DOHH2 (cell line): Measurements from ENCODE around the gene MRPL54.

Source experiments
- H3F3A ChIP-seq: fragments of 200-600 bp; sonication (generic), shearing (Covaris generic); 2 replicates; pipeline ENCODE4 v1.6.0; 2016; ENCODE audit warnings: antibody characterized with exemption, mild to moderate bottlenecking; ENCODE audit not compliant: control insufficient read depth, insufficient read depth
- H3K27ac ChIP-seq: fragments of 200-600 bp; sonication (generic); 2 replicates; pipeline ENCODE4 v1.5.1; 2014; ENCODE audit warnings: low read depth, mild to moderate bottlenecking, low read length, moderate library complexity
- H3K27me3 ChIP-seq: fragments of 200-600 bp; sonication (generic); 2 replicates; pipeline ENCODE4 v1.6.1; 2014; ENCODE audit warnings: mild to moderate bottlenecking, low read length, mixed read lengths; ENCODE audit not compliant: control insufficient read depth
- H3K36me3 ChIP-seq: fragments of 200-600 bp; sonication (generic); 2 replicates; pipeline ENCODE4 v1.6.1; 2014; ENCODE audit warnings: mild to moderate bottlenecking, low read length, moderate library complexity, mixed read lengths; ENCODE audit not compliant: control insufficient read depth
- H3K4me1 ChIP-seq: fragments of 200-600 bp; sonication (generic); 2 replicates; pipeline ENCODE4 v1.6.1; 2014; ENCODE audit warnings: mild to moderate bottlenecking, low read length, mixed read lengths; ENCODE audit not compliant: control insufficient read depth
- H3K4me2 ChIP-seq: fragments of 200-600 bp; sonication (generic); 2 replicates; pipeline ENCODE4 v1.6.0; 2014; ENCODE audit warnings: mild to moderate bottlenecking, low read length, moderate library complexity
- H3K4me3 ChIP-seq: fragments of 200-600 bp; sonication (generic); 2 replicates; pipeline ENCODE4 v1.5.1; 2014; ENCODE audit warnings: mild to moderate bottlenecking, low read length, mixed read lengths
- H3K79me2 ChIP-seq: fragments of 200-600 bp; sonication (generic); 2 replicates; pipeline ENCODE4 v1.6.1; 2014; ENCODE audit warnings: mild to moderate bottlenecking, low read length, mixed read lengths; ENCODE audit not compliant: control insufficient read depth
- H3K9me2 ChIP-seq: fragments of 200-600 bp; sonication (generic); replicated peaks from 2 replicates; pipeline ENCODE4 v1.6.1; 2014; ENCODE audit warnings: mild to moderate bottlenecking, low read length, mixed read lengths; ENCODE audit not compliant: control insufficient read depth
- H3K9me3 ChIP-seq: fragments of 200-600 bp; sonication (generic); 2 replicates; pipeline ENCODE4 v1.6.1; 2014; ENCODE audit warnings: antibody characterized with exemption, low read length, mixed read lengths; ENCODE audit not compliant: control insufficient read depth, insufficient read depth
- H4K20me1 ChIP-seq: fragments of 200-600 bp; sonication (generic); 2 replicates; pipeline ENCODE4 v1.6.0; 2014; ENCODE audit warnings: low read depth, mild to moderate bottlenecking, antibody characterized with exemption, low read length, moderate library complexity; ENCODE audit not compliant: control insufficient read depth, insufficient read depth
- CTCF ChIP-seq: fragments of 200-600 bp; sonication (generic); IDR thresholded peaks from one replicate; pipeline ENCODE4 v1.5.1; 2014; ENCODE audit warnings: antibody characterized with exemption, mild to moderate bottlenecking, low read depth, low read length; ENCODE audit not compliant: poor library complexity, severe bottlenecking
- EZH2phosphoT487 ChIP-seq: fragments of 200-600 bp; sonication (generic); IDR thresholded peaks from 2 replicates; pipeline ENCODE4 v1.6.1; 2017; ENCODE audit warnings: borderline replicate concordance, mild to moderate bottlenecking, antibody characterized with exemption, low read length, moderate library complexity, mixed read lengths

The MRPL54 gene

GRCh38 chr19:3782330-3782729 lies 19.8 kb downstream of the MRPL54 start:
- H4K20me1 ChIP-seq: no peaks in the 10 kb centered on the region; the same call in 1 of the 2 replicates
- no peaks in the 10 kb centered on the region for H3K4me1 ChIP-seq
- no peaks in the 10 kb centered on the region for H3K9me2 ChIP-seq
- no peak for TF ChIP-seq EZH2phosphoT487
- TF ChIP-seq CTCF: no peak
- no peaks in the 10 kb centered on the region for H3K36me3 ChIP-seq
- no peak overlapping the region for H3K4me2 ChIP-seq
- no peak overlapping the region for H3K27ac ChIP-seq
- H3K9me3 ChIP-seq: peaks cover 18% of the 10 kb centered on the region; the same call in 1 of the 2 replicates
- no peaks in the 10 kb centered on the region for H3K79me2 ChIP-seq
- H3F3A ChIP-seq: no peaks in the 10 kb centered on the region
- peaks cover 10% of the 10 kb centered on the region; the same call in 1 of the 2 replicates for H3K27me3 ChIP-seq
- H3K4me3 ChIP-seq: no peak overlapping the region

GRCh38 chr19:3782903-3783302 lies 20.4 kb downstream of the MRPL54 start:
- H3K9me2 ChIP-seq: no peaks in the 10 kb centered on the region
- H3K4me1 ChIP-seq: no peaks in the 10 kb centered on the region
- H3K27ac ChIP-seq: no peak overlapping the region
- H3K27me3 ChIP-seq: peaks cover 10% of the 10 kb centered on the region; the same call in 1 of the 2 replicates
- H3K9me3 ChIP-seq: peaks cover 18% of the 10 kb centered on the region; the same call in 1 of the 2 replicates
- no peaks in the 10 kb centered on the region; the same call in 1 of the 2 replicates for H4K20me1 ChIP-seq
- H3K36me3 ChIP-seq: no peaks in the 10 kb centered on the region
- H3K4me3 ChIP-seq: no peak overlapping the region
- H3F3A ChIP-seq: no peaks in the 10 kb centered on the region
- H3K79me2 ChIP-seq: no peaks in the 10 kb centered on the region
- no peak overlapping the region for H3K4me2 ChIP-seq
- TF ChIP-seq EZH2phosphoT487 (no peak), CTCF (no peak)

GRCh38 chr19:3783660-3784584 lies 21.4 kb downstream of the MRPL54 start:
- H4K20me1 ChIP-seq: no peaks in the 10 kb centered on the region
- no peaks in the 10 kb centered on the region for H3K79me2 ChIP-seq
- no peak overlapping the region for H3K27ac ChIP-seq
- peaks cover 18% of the 10 kb centered on the region; the same call in 1 of the 2 replicates for H3K9me3 ChIP-seq
- no peak overlapping the region for H3K4me2 ChIP-seq
- H3F3A ChIP-seq: no peaks in the 10 kb centered on the region
- no peaks in the 10 kb centered on the region for H3K36me3 ChIP-seq
- TF ChIP-seq EZH2phosphoT487 (no peak), CTCF (peak; percentile 69)
- no peaks in the 10 kb centered on the region for H3K4me1 ChIP-seq
- no peak overlapping the region for H3K4me3 ChIP-seq
- H3K27me3 ChIP-seq: peaks cover 10% of the 10 kb centered on the region; the same call in 1 of the 2 replicates
- H3K9me2 ChIP-seq: no peaks in the 10 kb centered on the region
